Measurements from ENCODE around the gene ARHGAP22.

The ARHGAP22 gene

DNA sequence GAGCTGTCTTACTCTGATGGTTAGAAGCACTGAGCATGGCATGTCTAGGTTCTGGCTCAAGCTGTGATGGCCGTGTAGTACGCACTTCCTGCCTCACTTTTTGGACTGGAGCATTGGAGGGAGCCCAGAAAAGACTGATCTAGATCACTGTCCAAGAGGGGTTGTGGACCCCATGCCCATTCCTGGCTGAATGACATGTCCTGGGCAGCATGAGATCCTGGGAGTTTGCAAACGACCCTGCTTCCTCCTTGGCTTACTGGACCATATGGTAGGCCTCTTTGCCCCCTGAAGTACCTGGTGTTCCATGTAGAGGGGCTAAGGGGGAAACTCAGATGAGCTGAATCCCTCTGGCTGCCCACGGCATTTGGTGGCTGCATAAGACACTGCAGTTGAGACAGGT is 36.7 kb downstream of the ARHGAP22 start:
- H3K36me3 ChIP-seq (ENCODE audit: control insufficient read depth, insufficient read depth, low read length), result no peaks in the 10 kb centered on the region
- H3K27ac ChIP-seq (ENCODE audit: low read depth, low read length, severe bottlenecking), result no peak overlapping the region
- no peaks in the 10 kb centered on the region for H3K4me1 ChIP-seq (ENCODE audit: control insufficient read depth, insufficient read depth, low read length, poor library complexity, severe bottlenecking)
- 82 to 91% methylated on average over 3 to 4 of the region's 4 CpGs for WGBS, 2 experiments (ENCODE audit: insufficient coverage in 2 of 2)
- H3K9me3 ChIP-seq (ENCODE audit: control insufficient read depth, low read length), result no peaks in the 10 kb centered on the region
- H3K4me3 ChIP-seq (ENCODE audit: extremely low read depth, insufficient read depth, low read length, poor library complexity, severe bottlenecking), result no peak overlapping the region

DNA sequence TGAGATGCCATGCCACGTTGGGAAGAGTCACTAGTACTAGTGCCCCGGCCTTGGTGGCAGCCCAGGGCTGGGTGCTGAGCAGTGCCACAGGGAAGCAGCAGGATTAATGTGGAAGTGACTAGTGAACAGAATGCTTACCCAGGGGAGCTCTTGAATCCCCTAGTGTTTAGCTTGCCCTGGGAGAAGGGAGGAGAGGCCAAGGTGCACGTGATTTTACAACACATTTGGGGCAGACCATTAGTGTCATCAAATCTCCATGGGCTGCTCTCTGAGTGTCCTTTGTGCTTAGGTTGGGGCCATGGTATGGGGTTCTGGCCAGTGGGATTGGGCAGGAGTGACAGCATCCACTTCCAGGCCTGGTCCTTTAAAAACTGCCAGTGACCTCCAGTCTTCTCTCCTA is 37.5 kb downstream of the ARHGAP22 start:
- Histone ChIP-seq H3K4me1 (ENCODE audit: control insufficient read depth, insufficient read depth, low read length, poor library complexity, severe bottlenecking) (no peaks in the 10 kb centered on the region), H3K9me3 (ENCODE audit: control insufficient read depth, low read length) (no peaks in the 10 kb centered on the region), H3K36me3 (ENCODE audit: control insufficient read depth, insufficient read depth, low read length) (no peaks in the 10 kb centered on the region), H3K4me3 (ENCODE audit: extremely low read depth, insufficient read depth, low read length, poor library complexity, severe bottlenecking) (no peak overlapping the region), H3K27ac (ENCODE audit: low read depth, low read length, severe bottlenecking) (no peak overlapping the region)
- WGBS, 2 experiments (ENCODE audit: insufficient coverage in 2 of 2), result 82 to 90% methylated on average over 2 to 3 of the region's 3 CpGs

DNA sequence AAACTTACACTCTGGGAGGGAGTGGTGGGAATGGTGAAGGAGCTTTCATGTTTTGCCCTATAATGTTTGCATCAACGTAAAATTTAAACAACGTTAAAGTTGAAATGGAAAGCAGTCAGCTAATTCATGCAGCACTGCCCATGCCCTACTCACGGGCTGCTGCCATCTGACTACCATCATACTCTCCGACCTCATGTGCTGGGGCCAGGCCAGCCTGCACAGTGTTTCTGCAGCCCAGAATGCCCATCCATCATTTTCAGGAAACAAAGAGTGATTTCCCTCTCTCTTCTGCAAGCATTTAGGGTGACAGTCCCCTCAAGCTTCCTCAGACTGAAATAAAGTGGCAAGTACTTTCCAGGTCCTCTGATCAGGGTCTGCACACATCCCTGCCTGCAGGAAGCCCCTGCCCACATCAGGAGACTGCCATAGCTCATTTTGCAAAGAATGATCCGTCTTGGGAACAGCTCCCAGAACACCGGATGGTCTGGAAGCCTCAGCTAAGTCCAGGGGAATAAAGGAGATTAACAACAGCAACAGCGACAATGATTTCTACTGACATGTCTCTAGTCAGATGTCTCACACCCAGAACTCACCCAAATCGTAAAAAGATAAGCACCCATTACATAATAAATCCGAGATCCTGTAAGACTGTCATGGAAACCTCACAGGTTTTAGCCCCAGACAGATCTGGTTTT is 40.3 kb downstream of the ARHGAP22 start:
- WGBS, 2 experiments (ENCODE audit: insufficient coverage in 2 of 2), result 78 to 87% methylated on average over 6 to 7 of the region's 9 CpGs
- Histone ChIP-seq H3K27ac (ENCODE audit: low read depth, low read length, severe bottlenecking) (no peak overlapping the region), H3K4me3 (ENCODE audit: extremely low read depth, insufficient read depth, low read length, poor library complexity, severe bottlenecking) (no peak overlapping the region), H3K4me1 (ENCODE audit: control insufficient read depth, insufficient read depth, low read length, poor library complexity, severe bottlenecking) (no peaks in the 10 kb centered on the region), H3K36me3 (ENCODE audit: control insufficient read depth, insufficient read depth, low read length) (no peaks in the 10 kb centered on the region), H3K9me3 (ENCODE audit: control insufficient read depth, low read length) (no peaks in the 10 kb centered on the region)

GRCh38 chr10:48557511-48558123 is 47.3 kb downstream of the ARHGAP22 start:
- WGBS, 2 experiments (ENCODE audit: insufficient coverage in 2 of 2), result 71 to 73% methylated on average over 4 to 5 of the region's 5 CpGs
- H3K36me3 ChIP-seq (ENCODE audit: control insufficient read depth, insufficient read depth, low read length), result no peaks in the 10 kb centered on the region
- peaks cover 6% of the 10 kb centered on the region for H3K4me1 ChIP-seq (ENCODE audit: control insufficient read depth, insufficient read depth, low read length, poor library complexity, severe bottlenecking)
- H3K9me3 ChIP-seq (ENCODE audit: control insufficient read depth, low read length), result no peaks in the 10 kb centered on the region
- H3K27ac ChIP-seq (ENCODE audit: low read depth, low read length, severe bottlenecking), result no peak overlapping the region
- no peak overlapping the region for H3K4me3 ChIP-seq (ENCODE audit: extremely low read depth, insufficient read depth, low read length, poor library complexity, severe bottlenecking)

DNA sequence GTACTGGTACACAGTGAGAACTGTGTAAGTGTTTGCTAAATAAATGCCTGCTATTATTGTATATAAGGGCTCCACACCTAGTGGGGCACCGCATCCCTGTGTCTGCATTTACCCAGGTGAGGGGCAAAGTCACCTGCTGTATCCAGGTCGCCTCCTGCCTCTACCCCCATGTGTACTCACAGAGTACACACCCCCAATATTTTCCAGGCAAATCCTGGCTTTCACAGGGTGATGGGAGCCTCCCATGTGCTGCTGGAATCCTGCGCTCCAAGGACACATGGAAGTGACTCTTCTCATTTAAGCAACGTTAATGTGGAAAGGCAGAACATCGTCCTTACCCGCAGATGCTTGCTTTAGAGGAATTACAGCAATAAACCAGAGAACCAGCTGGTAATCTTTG is 48.2 kb downstream of the ARHGAP22 start:
- 91 to 96% methylated on average over 4 of the region's 6 CpGs for WGBS, 2 experiments (ENCODE audit: insufficient coverage in 2 of 2)
- Histone ChIP-seq H3K27ac (ENCODE audit: low read depth, low read length, severe bottlenecking) (no peak overlapping the region), H3K9me3 (ENCODE audit: control insufficient read depth, low read length) (no peaks in the 10 kb centered on the region), H3K4me3 (ENCODE audit: extremely low read depth, insufficient read depth, low read length, poor library complexity, severe bottlenecking) (no peak overlapping the region), H3K36me3 (ENCODE audit: control insufficient read depth, insufficient read depth, low read length) (no peaks in the 10 kb centered on the region), H3K4me1 (ENCODE audit: control insufficient read depth, insufficient read depth, low read length, poor library complexity, severe bottlenecking) (peaks cover 6% of the 10 kb centered on the region)

- Histone ChIP-seq H3K4me1 (ENCODE audit: control insufficient read depth, insufficient read depth, low read length, poor library complexity, severe bottlenecking) (peaks cover 6% of the 10 kb centered on the region), H3K36me3 (ENCODE audit: control insufficient read depth, insufficient read depth, low read length) (no peaks in the 10 kb centered on the region), H3K9me3 (ENCODE audit: control insufficient read depth, low read length) (no peaks in the 10 kb centered on the region), H3K4me3 (ENCODE audit: extremely low read depth, insufficient read depth, low read length, poor library complexity, severe bottlenecking) (no peak overlapping the region), H3K27ac (ENCODE audit: low read depth, low read length, severe bottlenecking) (no peak overlapping the region)
- 97 to 100% methylated on average over 4 of the region's 5 CpGs for WGBS, 2 experiments (ENCODE audit: insufficient coverage in 2 of 2)
Measured at GRCh38 chr10:48556065-48556464, 48.8 kb downstream of the ARHGAP22 start.

GRCh38 chr10:48555310-48556042 is 49.4 kb downstream of the ARHGAP22 start:
- H3K4me1 ChIP-seq (ENCODE audit: control insufficient read depth, insufficient read depth, low read length, poor library complexity, severe bottlenecking), result peaks cover 6% of the 10 kb centered on the region
- H3K4me3 ChIP-seq (ENCODE audit: extremely low read depth, insufficient read depth, low read length, poor library complexity, severe bottlenecking), result no peak overlapping the region
- H3K36me3 ChIP-seq (ENCODE audit: control insufficient read depth, insufficient read depth, low read length), result no peaks in the 10 kb centered on the region
- no peaks in the 10 kb centered on the region for H3K9me3 ChIP-seq (ENCODE audit: control insufficient read depth, low read length)
- 83 to 89% methylated on average over 7 of the region's 9 CpGs for WGBS, 2 experiments (ENCODE audit: insufficient coverage in 2 of 2)
- no peak overlapping the region for H3K27ac ChIP-seq (ENCODE audit: low read depth, low read length, severe bottlenecking)

GRCh38 chr10:48554656-48555055 is 50.2 kb downstream of the ARHGAP22 start:
- 80 to 96% methylated on average over 1 to 3 of the region's 3 CpGs for WGBS, 2 experiments (ENCODE audit: insufficient coverage in 2 of 2)
- no peak overlapping the region for H3K27ac ChIP-seq (ENCODE audit: low read depth, low read length, severe bottlenecking)
- peaks cover 6% of the 10 kb centered on the region for H3K4me1 ChIP-seq (ENCODE audit: control insufficient read depth, insufficient read depth, low read length, poor library complexity, severe bottlenecking)
- no peak overlapping the region for H3K4me3 ChIP-seq (ENCODE audit: extremely low read depth, insufficient read depth, low read length, poor library complexity, severe bottlenecking)
- H3K36me3 ChIP-seq (ENCODE audit: control insufficient read depth, insufficient read depth, low read length), result no peaks in the 10 kb centered on the region
- no peaks in the 10 kb centered on the region for H3K9me3 ChIP-seq (ENCODE audit: control insufficient read depth, low read length)

DNA sequence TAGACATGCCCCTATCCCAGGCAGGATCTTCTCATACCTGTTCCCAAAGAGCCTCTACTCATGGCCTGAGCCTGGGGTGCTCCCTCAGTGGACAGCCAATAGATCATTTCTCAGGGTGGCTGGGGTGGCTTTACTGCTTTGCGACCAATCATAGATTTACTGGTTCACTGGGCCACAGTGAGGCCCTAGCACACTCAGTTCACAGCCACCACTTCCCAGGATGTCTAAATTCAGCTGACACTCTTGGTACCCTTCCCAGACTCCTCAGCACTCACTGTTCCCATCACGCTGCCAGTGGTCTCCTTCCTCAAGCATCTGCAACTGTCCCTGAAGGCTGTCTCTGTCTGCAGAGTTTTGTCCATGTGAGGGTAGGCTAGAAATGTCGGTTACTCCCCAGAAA is 50.6 kb downstream of the ARHGAP22 start:
- Histone ChIP-seq H3K4me1 (ENCODE audit: control insufficient read depth, insufficient read depth, low read length, poor library complexity, severe bottlenecking) (peaks cover 6% of the 10 kb centered on the region), H3K36me3 (ENCODE audit: control insufficient read depth, insufficient read depth, low read length) (no peaks in the 10 kb centered on the region), H3K9me3 (ENCODE audit: control insufficient read depth, low read length) (no peaks in the 10 kb centered on the region), H3K4me3 (ENCODE audit: extremely low read depth, insufficient read depth, low read length, poor library complexity, severe bottlenecking) (no peak overlapping the region), H3K27ac (ENCODE audit: low read depth, low read length, severe bottlenecking) (no peak overlapping the region)
- 90 to 100% methylated on average over 2 of the region's 3 CpGs for WGBS, 2 experiments (ENCODE audit: insufficient coverage in 2 of 2)

GRCh38 chr10:48552946-48553564 is 51.8 kb downstream of the ARHGAP22 start:
- WGBS, 2 experiments (ENCODE audit: insufficient coverage in 2 of 2), result 90 to 91% methylated on average over 10 to 12 of the region's 13 CpGs
- no peak overlapping the region for H3K4me3 ChIP-seq (ENCODE audit: extremely low read depth, insufficient read depth, low read length, poor library complexity, severe bottlenecking)

More at GRCh38 chr10:48552946-48553564, 51.8 kb downstream of the ARHGAP22 start:
- no peaks in the 10 kb centered on the region for H3K9me3 ChIP-seq (ENCODE audit: control insufficient read depth, low read length)
- H3K36me3 ChIP-seq (ENCODE audit: control insufficient read depth, insufficient read depth, low read length), result no peaks in the 10 kb centered on the region
- peaks cover 6% of the 10 kb centered on the region for H3K4me1 ChIP-seq (ENCODE audit: control insufficient read depth, insufficient read depth, low read length, poor library complexity, severe bottlenecking)
- no peak overlapping the region for H3K27ac ChIP-seq (ENCODE audit: low read depth, low read length, severe bottlenecking)

Measured in mesodermal cell (in vitro differentiated cells).